GM12878 (cell line): ENCODE data around the gene PDE8B. TPM values are rescaled to one million over a fixed set of nuclear protein-coding genes. Genes with fewer than 3 reads are reported as not detected.

ENCODE experiments used
- ATAC-seq: fragments of 200-7000 bp; cut with Tn5 transposase; 3 replicates; pipeline ENCODE4 v1.9.1; 2020; ENCODE audit warnings: mild to moderate bottlenecking, moderate library complexity
- BruUV-seq: library from RNA; stranded (reverse); fragments of 400-500 nt; replicated peaks from 2 replicates; lab custom pipeline; 2021; lab: Mats Ljungman, UMichigan
- CTCF ChIA-PET: fragments of 300-600 bp; sonication (Branson Sonifier 250); formaldehyde crosslinking; extraction: SDS; loops from one replicate; lab custom pipeline; 2021; ENCODE audit warnings: inconsistent platforms; lab: Yijun Ruan, JAX
- POLR2A ChIA-PET: fragments of 350-600 bp; formaldehyde crosslinking; extraction: SDS; loops from one replicate; lab custom pipeline; 2021; ENCODE audit warnings: inconsistent platforms; lab: Charles Lee
- RAD21 ChIA-PET: fragments of 300-600 bp; sonication (Branson Sonifier 250); formaldehyde crosslinking; loops from one replicate; lab custom pipeline; 2023; ENCODE audit warnings: antibody characterized with exemption; ENCODE audit not compliant: unreplicated experiment; lab: Charles Lee
- SMC1A ChIA-PET: fragments of 300-600 bp; sonication (Branson Sonifier 250); formaldehyde crosslinking; loops from one replicate; lab custom pipeline; 2023; ENCODE audit not compliant: unreplicated experiment, uncharacterized antibody; lab: Charles Lee
- DNase-seq: peaks from one replicate; pipeline ENCODE4 v3.0.0-alpha.2; 2011; ENCODE audit warnings: low read depth, low spot score
- FAIRE-seq: peaks from 3 replicates; lab custom pipeline; 2011; peaks lifted over from hg19 to GRCh38; lab: Jason Lieb, UNC
- H2AFZ ChIP-seq: 2 replicates; pipeline ENCODE4 v1.6.0; 2011; ENCODE audit warnings: low read depth, low read length, control low read depth; ENCODE audit not compliant: control insufficient read depth
- H3K27ac ChIP-seq: 2 replicates; pipeline ENCODE4 v1.5.1; 2011; ENCODE audit warnings: control low read depth; ENCODE audit not compliant: control insufficient read depth, insufficient read depth
- H3K27me3 ChIP-seq, 2 experiments: replicated peaks in 1 of 2; 2 replicates each; pipeline versions ENCODE4 v1.6.0 to v1.6.1; 2011; ENCODE audit warnings: low read length in 1 of 2; ENCODE audit not compliant: control insufficient read depth in 2 of 2, insufficient read depth in 2 of 2
- H3K36me3 ChIP-seq, 2 experiments: 2 replicates each; pipeline ENCODE4 v1.5.1; 2011; ENCODE audit warnings: low read length in 1 of 2; ENCODE audit not compliant: control insufficient read depth in 2 of 2, insufficient read depth in 2 of 2
- H3K4me1 ChIP-seq: 2 replicates; pipeline ENCODE4 v1.6.1; 2011; ENCODE audit warnings: mild to moderate bottlenecking, low read length, moderate library complexity, mixed read lengths; ENCODE audit not compliant: control insufficient read depth, insufficient read depth
- H3K4me2 ChIP-seq: 2 replicates; pipeline ENCODE4 v1.6.0; 2011; ENCODE audit warnings: control low read depth; ENCODE audit not compliant: control insufficient read depth, insufficient read depth
- H3K4me3 ChIP-seq: fragments of 200-600 bp; sonication (generic); 2 replicates; pipeline ENCODE4 v1.5.1; 2016
- H3K79me2 ChIP-seq: 2 replicates; pipeline ENCODE4 v1.6.0; 2011; ENCODE audit warnings: low read length; ENCODE audit not compliant: control insufficient read depth, insufficient read depth
- H3K9ac ChIP-seq: 2 replicates; pipeline ENCODE4 v1.8.0; 2011; ENCODE audit warnings: low read length, control low read depth, mixed read lengths; ENCODE audit not compliant: control insufficient read depth, insufficient read depth
- H3K9me3 ChIP-seq: replicated peaks from 3 replicates; pipeline ENCODE4 v1.5.1; 2011; ENCODE audit warnings: mild to moderate bottlenecking, low read length; ENCODE audit not compliant: control insufficient read depth, insufficient read depth
- H4K20me1 ChIP-seq: 2 replicates; pipeline ENCODE4 v1.6.0; 2011; ENCODE audit not compliant: control insufficient read depth, insufficient read depth
- CREB1 ChIP-seq: IDR thresholded peaks from 2 replicates; pipeline ENCODE4 v1.6.1; 2012; ENCODE audit warnings: low read depth, mild to moderate bottlenecking, inconsistent platforms
- JUND ChIP-seq: IDR thresholded peaks from 2 replicates; pipeline ENCODE4 v1.6.1; 2012; ENCODE audit warnings: low read depth, mild to moderate bottlenecking, low read length, improper control_type of control experiment, moderate library complexity
- RCOR1 ChIP-seq: conservative IDR thresholded peaks from 2 replicates; pipeline ENCODE4 v1.6.1; 2012; ENCODE audit warnings: low read depth, low read length, improper control_type of control experiment
- ZNF24 ChIP-seq: fragments of 450-650 bp; IDR thresholded peaks from 2 replicates; pipeline ENCODE4 v1.6.1; 2017; ENCODE audit warnings: antibody characterized with exemption, mild to moderate bottlenecking
- WGBS: methylation state at CpG from one replicate; pipeline ENCODE4 v1.1.6; 2016; ENCODE audit warnings: low lambda C conversion rate; ENCODE audit not compliant: insufficient replicate concordance, insufficient coverage; ENCODE audit errors: missing lambda C conversion rate; 5-methylcytosine and 5-hydroxymethylcytosine counted together
- in situ Hi-C: fragments of 300-500 bp; cut with MboI; formaldehyde crosslinking; loops from 9 replicates; pipeline ENCODE4 v1.14.3; 2018; ENCODE audit warnings: mixed read lengths
- intact Hi-C: fragments of 100-400 bp; cut with micrococcal nuclease; formaldehyde crosslinking; loops from one replicate; pipeline ENCODE4 v1.14.2; 2022; ENCODE audit not compliant: unreplicated experiment
- polyA plus RNA-seq, 11 experiments: library from polyadenylated mRNA; depleted of rRNA in 4 of 11; unstranded in 6 of 11; stranded (reverse) in 5 of 11; fragments of >200 nt; fragmentation: Nextera tagmentation in 4 of 11; fragmentation: Illumina TruSeq in 1 of 11; extraction: Ambion mirVana in 4 of 11; extraction: Trizol in 1 of 11; gene quantifications; 1 replicate in 1 of 11; 2 replicates in 10 of 11; pipeline versions ENCODE4 v1.2.1 to v1.2.3, GENCODE V29; 2011 to 2016; ENCODE audit warnings: inconsistent platforms in 2 of 11, missing spikeins in 2 of 11, low read depth in 1 of 11
- total RNA-seq, 4 experiments: library from RNA; depleted of rRNA in 3 of 4; stranded (reverse); fragments of >200 nt in 3 of 4; fragmentation: Illumina TruSeq in 1 of 4; extraction: Trizol in 1 of 4; gene quantifications; 2 replicates each; pipeline versions ENCODE4 v1.2.1 to v1.2.3, GENCODE V29; 2013 to 2021
- TF ChIP-seq, protein P1 (sequence below): fragments of 450-650 bp; formaldehyde crosslinking; IDR thresholded peaks from 2 replicates; pipeline ENCODE4 v1.4.0; 2022; ENCODE audit warnings: mild to moderate bottlenecking, moderate library complexity
- TF ChIP-seq, protein P2 (sequence below): fragments of 450-650 bp; IDR thresholded peaks from 2 replicates; pipeline ENCODE4 v1.6.1; 2016; ENCODE audit warnings: mild to moderate bottlenecking

The PDE8B gene
- total and polyA plus RNA-seq, 10 of the 15 experiments (the other 5 are each of a cell fraction or from before 2014, with no cell fraction given): 0.03 to 0.44 (median 0.20) TPM; not detected in 3

DNA sequence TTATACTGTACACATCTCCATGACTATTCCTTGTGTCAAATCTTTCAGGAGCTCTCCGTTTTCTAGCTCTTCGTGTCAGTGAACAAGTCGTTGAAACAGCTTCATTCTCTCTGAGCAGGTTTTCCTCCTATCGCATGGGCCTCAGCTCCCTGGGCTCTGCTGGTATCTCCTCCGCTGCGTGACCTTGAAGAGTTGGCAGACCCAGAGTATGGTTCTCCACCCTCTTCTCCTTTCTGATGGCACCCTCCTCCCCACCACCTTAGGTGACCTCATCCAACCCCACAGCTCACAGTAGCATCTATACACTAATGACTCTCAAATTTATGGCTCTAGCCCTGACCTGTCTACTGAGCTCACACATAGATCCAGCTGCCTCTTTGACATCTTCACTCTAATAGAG lies 36.0 kb upstream of the PDE8B start:
- 39% methylated on average over 6 of the region's 6 CpGs for WGBS
- DNase-seq (no peak), FAIRE-seq (no peak), ATAC-seq (no peak)
- H3K9me3 ChIP-seq: no peaks in the 10 kb centered on the region
- in situ Hi-C loops: no loop called here
- no TSS peak for BruUV-seq
- intact Hi-C loops: no loop called here
- TF ChIP-seq, protein P1, sequence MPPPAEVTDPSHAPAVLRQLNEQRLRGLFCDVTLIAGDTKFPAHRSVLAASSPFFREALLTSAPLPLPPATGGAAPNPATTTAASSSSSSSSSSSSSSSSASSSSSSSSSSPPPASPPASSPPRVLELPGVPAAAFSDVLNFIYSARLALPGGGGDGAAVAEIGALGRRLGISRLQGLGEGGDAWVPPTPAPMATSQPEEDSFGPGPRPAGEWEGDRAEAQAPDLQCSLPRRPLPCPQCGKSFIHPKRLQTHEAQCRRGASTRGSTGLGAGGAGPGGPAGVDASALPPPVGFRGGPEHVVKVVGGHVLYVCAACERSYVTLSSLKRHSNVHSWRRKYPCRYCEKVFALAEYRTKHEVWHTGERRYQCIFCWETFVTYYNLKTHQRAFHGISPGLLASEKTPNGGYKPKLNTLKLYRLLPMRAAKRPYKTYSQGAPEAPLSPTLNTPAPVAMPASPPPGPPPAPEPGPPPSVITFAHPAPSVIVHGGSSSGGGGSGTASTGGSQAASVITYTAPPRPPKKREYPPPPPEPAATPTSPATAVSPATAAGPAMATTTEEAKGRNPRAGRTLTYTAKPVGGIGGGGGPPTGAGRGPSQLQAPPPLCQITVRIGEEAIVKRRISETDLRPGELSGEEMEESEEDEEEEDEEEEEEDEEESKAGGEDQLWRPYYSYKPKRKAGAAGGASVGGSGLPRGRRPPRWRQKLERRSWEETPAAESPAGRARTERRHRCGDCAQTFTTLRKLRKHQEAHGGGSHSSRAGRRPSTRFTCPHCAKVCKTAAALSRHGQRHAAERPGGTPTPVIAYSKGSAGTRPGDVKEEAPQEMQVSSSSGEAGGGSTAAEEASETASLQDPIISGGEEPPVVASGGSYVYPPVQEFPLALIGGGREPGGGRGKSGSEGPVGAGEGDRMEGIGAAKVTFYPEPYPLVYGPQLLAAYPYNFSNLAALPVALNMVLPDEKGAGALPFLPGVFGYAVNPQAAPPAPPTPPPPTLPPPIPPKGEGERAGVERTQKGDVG (CRISPR knock-in tag): no peak
- TF ChIP-seq CREB1: no peak
- TF ChIP-seq RCOR1: no peak
- TF ChIP-seq, protein P2, sequence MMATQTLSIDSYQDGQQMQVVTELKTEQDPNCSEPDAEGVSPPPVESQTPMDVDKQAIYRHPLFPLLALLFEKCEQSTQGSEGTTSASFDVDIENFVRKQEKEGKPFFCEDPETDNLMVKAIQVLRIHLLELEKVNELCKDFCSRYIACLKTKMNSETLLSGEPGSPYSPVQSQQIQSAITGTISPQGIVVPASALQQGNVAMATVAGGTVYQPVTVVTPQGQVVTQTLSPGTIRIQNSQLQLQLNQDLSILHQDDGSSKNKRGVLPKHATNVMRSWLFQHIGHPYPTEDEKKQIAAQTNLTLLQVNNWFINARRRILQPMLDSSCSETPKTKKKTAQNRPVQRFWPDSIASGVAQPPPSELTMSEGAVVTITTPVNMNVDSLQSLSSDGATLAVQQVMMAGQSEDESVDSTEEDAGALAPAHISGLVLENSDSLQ: no peak
- no peak for TF ChIP-seq JUND
- TF ChIP-seq ZNF24: no peak
- H3K79me2 ChIP-seq: no peaks in the 10 kb centered on the region
- H3K9ac ChIP-seq: no peak overlapping the region
- no peak overlapping the region for H3K4me3 ChIP-seq
- ChIA-PET RAD21 (interaction anchor here (1.2 kb wide), 1 partner anchor 460 kb away, joined by 3 read pairs; no protein-coding TSS in a partner anchor), CTCF (no interaction called here), SMC1A (interaction anchor here (0.6 to 0.8 kb wide), 2 partner anchors 23 to 48 kb away, joined by 3 read pairs; no protein-coding TSS in a partner anchor), POLR2A (no interaction called here)
- H2AFZ ChIP-seq: no peak overlapping the region
- no peaks in the 10 kb centered on the region for H3K36me3 ChIP-seq
- no peaks in the 10 kb centered on the region for H4K20me1 ChIP-seq
- H3K4me1 ChIP-seq: no peaks in the 10 kb centered on the region
- peaks cover 0 to 6% of the 10 kb centered on the region in 2 experiments; a peak in 3 of 4 replicates for H3K27me3 ChIP-seq
- no peak overlapping the region for H3K27ac ChIP-seq
- H3K4me2 ChIP-seq: no peak overlapping the region
